K562 (cell line): ENCODE data around the gene TOGARAM2. TPM values are rescaled to one million over a fixed set of nuclear protein-coding genes. Genes with fewer than 3 reads are reported as not detected.

Source experiments
- CBX5 ChIP-seq: IDR thresholded peaks from 2 replicates; pipeline ENCODE4 v1.6.1; 2014; ENCODE audit warnings: low read depth, borderline replicate concordance
- CEBPB ChIP-seq: fragments of 450-650 bp; IDR thresholded peaks from 2 replicates; pipeline ENCODE4 v1.6.1; 2016; ENCODE audit warnings: missing genetic modification characterization, missing compliant biosample characterization
- POLR2B ChIP-seq: fragments of 450-650 bp; IDR thresholded peaks from 2 replicates; pipeline ENCODE4 v1.6.1; 2018; ENCODE audit warnings: low read depth; ENCODE audit not compliant: partially characterized antibody
- SMAD1 ChIP-seq: fragments of 150-350 bp; IDR thresholded peaks from 2 replicates; pipeline ENCODE4 v1.6.1; 2014; ENCODE audit warnings: low read length, low read depth; ENCODE audit not compliant: partially characterized antibody
- polyA plus RNA-seq, 8 experiments: library from polyadenylated mRNA; depleted of rRNA in 4 of 8; stranded (reverse) in 5 of 8; unstranded in 3 of 8; fragments of >200 nt; fragmentation: Nextera tagmentation in 2 of 8; fragmentation: Illumina TruSeq in 1 of 8; extraction: Ambion mirVana in 2 of 8; extraction: Trizol in 1 of 8; gene quantifications; 2 replicates each; pipeline versions ENCODE4 v1.2.1 to v1.2.3, GENCODE V29; 2011 to 2014; ENCODE audit warnings: inconsistent platforms in 1 of 8, missing spikeins in 1 of 8
- total RNA-seq, 7 experiments: library from RNA; depleted of rRNA in 6 of 7; stranded (reverse); fragments of >200 nt in 6 of 7; fragmentation: Illumina TruSeq in 2 of 7; extraction: Trizol in 2 of 7; gene quantifications; 2 replicates each; pipeline versions ENCODE4 v1.2.1 to v1.2.3, GENCODE V29; 2011 to 2021; ENCODE audit warnings: low replicate concordance in 1 of 7
- TF ChIP-seq, protein P1 (sequence below): sonication (generic); formaldehyde crosslinking; IDR thresholded peaks from 2 replicates; pipeline ENCODE4 v1.8.1; 2023; ENCODE audit warnings: mild to moderate bottlenecking, missing genetic modification reagents
- TF ChIP-seq, protein P2 (sequence below): sonication (generic); formaldehyde crosslinking; IDR thresholded peaks from 2 replicates; pipeline ENCODE4 v1.8.1; 2022; ENCODE audit warnings: missing genetic modification reagents
- TF ChIP-seq, protein P3 (sequence below): fragments of 450-650 bp; IDR thresholded peaks from 2 replicates; pipeline ENCODE4 v1.7.1; 2018; ENCODE audit warnings: mild to moderate bottlenecking, low read depth; ENCODE audit not compliant: partially characterized antibody

TOGARAM2 gene
- total and polyA plus RNA-seq, 9 of the 15 experiments (the other 6 are each of a cell fraction or from before 2014, with no cell fraction given), result not detected

GRCh38 chr2:28949617-28950305, 31.3 kb upstream of the TOGARAM2 start (continued):
- TF ChIP-seq SMAD1, result no peak
- TF ChIP-seq, protein P1, sequence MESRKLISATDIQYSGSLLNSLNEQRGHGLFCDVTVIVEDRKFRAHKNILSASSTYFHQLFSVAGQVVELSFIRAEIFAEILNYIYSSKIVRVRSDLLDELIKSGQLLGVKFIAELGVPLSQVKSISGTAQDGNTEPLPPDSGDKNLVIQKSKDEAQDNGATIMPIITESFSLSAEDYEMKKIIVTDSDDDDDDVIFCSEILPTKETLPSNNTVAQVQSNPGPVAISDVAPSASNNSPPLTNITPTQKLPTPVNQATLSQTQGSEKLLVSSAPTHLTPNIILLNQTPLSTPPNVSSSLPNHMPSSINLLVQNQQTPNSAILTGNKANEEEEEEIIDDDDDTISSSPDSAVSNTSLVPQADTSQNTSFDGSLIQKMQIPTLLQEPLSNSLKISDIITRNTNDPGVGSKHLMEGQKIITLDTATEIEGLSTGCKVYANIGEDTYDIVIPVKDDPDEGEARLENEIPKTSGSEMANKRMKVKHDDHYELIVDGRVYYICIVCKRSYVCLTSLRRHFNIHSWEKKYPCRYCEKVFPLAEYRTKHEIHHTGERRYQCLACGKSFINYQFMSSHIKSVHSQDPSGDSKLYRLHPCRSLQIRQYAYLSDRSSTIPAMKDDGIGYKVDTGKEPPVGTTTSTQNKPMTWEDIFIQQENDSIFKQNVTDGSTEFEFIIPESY, result 0 out of 2 replicates have a peak, but pooled peaks have one; percentile 14
- TF ChIP-seq CBX5, result peak; percentile 13; the same call in 1 of the 2 replicates
- TF ChIP-seq CEBPB, result peak; percentile 59
- TF ChIP-seq, protein P2, sequence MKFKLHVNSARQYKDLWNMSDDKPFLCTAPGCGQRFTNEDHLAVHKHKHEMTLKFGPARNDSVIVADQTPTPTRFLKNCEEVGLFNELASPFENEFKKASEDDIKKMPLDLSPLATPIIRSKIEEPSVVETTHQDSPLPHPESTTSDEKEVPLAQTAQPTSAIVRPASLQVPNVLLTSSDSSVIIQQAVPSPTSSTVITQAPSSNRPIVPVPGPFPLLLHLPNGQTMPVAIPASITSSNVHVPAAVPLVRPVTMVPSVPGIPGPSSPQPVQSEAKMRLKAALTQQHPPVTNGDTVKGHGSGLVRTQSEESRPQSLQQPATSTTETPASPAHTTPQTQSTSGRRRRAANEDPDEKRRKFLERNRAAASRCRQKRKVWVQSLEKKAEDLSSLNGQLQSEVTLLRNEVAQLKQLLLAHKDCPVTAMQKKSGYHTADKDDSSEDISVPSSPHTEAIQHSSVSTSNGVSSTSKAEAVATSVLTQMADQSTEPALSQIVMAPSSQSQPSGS, result no peak
- TF ChIP-seq POLR2B, result peak; percentile 29
- TF ChIP-seq, protein P3, sequence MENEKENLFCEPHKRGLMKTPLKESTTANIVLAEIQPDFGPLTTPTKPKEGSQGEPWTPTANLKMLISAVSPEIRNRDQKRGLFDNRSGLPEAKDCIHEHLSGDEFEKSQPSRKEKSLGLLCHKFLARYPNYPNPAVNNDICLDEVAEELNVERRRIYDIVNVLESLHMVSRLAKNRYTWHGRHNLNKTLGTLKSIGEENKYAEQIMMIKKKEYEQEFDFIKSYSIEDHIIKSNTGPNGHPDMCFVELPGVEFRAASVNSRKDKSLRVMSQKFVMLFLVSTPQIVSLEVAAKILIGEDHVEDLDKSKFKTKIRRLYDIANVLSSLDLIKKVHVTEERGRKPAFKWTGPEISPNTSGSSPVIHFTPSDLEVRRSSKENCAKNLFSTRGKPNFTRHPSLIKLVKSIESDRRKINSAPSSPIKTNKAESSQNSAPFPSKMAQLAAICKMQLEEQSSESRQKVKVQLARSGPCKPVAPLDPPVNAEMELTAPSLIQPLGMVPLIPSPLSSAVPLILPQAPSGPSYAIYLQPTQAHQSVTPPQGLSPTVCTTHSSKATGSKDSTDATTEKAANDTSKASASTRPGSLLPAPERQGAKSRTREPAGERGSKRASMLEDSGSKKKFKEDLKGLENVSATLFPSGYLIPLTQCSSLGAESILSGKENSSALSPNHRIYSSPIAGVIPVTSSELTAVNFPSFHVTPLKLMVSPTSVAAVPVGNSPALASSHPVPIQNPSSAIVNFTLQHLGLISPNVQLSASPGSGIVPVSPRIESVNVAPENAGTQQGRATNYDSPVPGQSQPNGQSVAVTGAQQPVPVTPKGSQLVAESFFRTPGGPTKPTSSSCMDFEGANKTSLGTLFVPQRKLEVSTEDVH, result peak; percentile 23
